Erythroblast (primary cell): ENCODE data around the gene ARMC3.
"Not testable (repeated sequence)": the region's sequence is repeated elsewhere in the genome, so short reads cannot be mapped to it uniquely, and the experiment has no call there.

Source experiments
- DNase-seq, 2 experiments: peaks; one replicate each; lab custom pipeline; 2025; lab: John Stamatoyannopoulos, UW
- GATA1 ChIP-seq: IDR thresholded peaks from 2 replicates; pipeline ENCODE4 v1.6.1; 2011; ENCODE audit warnings: low read depth, mild to moderate bottlenecking, control low read depth, low read length, moderate library complexity
- POLR2A ChIP-seq: IDR thresholded peaks from 2 replicates; pipeline ENCODE4 v1.6.1; 2011; ENCODE audit warnings: mild to moderate bottlenecking, low read length

Gene ARMC3

DNA sequence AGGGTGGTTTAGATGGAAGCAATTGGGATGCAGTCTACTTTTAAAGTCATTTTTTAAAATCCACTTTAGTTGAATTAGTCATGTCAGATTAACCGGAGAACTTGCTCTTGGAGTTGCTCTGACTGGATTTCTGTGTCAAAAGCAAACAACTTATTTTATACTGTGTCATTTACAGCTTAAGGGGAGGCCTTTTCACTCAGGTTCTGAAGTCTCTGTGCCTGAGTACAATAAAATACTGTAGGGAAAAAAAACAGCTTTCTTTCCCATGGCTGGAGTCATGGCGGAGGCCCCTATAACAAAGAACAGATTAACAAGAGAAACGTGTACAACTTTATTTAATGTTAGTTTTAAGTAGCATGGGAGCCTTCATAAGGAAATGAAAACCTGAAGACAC is 128.3 kb downstream of the ARMC3 start:
- DNase-seq, result no peak
- TF ChIP-seq GATA1 (no peak), POLR2A (no peak)

DNA sequence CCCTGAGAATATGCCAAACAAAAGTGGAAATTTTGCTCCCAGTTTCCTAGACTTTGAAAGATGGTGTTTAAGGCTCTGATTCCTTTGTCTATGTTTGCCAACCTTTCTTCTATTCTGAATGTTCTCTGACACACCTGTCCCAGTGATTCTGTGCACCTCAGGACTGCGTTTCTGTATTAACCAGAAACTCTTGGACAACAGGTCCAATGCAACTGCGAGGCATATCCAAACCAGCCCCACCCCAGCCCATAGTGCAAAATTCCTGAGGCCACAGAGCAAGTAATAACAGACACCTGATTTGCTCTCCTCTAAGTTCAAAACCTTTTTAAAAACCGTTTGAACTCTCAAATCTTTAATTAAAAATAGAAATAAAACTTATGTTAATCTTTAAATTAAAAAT is 130.5 kb downstream of the ARMC3 start:
- DNase-seq, result no peak

GRCh38 chr10:23060918-23061317 is 133.1 kb downstream of the ARMC3 start:
- DNase-seq, result no peak
- TF ChIP-seq GATA1 (no peak), POLR2A (no peak)

More for the DNA sequence above, 130.5 kb downstream of the ARMC3 start:
- TF ChIP-seq GATA1 (no peak), POLR2A (no peak)

GRCh38 chr10:23063045-23063972 is 135.5 kb downstream of the ARMC3 start:
- TF ChIP-seq POLR2A (no peak), GATA1 (no peak)

DNA sequence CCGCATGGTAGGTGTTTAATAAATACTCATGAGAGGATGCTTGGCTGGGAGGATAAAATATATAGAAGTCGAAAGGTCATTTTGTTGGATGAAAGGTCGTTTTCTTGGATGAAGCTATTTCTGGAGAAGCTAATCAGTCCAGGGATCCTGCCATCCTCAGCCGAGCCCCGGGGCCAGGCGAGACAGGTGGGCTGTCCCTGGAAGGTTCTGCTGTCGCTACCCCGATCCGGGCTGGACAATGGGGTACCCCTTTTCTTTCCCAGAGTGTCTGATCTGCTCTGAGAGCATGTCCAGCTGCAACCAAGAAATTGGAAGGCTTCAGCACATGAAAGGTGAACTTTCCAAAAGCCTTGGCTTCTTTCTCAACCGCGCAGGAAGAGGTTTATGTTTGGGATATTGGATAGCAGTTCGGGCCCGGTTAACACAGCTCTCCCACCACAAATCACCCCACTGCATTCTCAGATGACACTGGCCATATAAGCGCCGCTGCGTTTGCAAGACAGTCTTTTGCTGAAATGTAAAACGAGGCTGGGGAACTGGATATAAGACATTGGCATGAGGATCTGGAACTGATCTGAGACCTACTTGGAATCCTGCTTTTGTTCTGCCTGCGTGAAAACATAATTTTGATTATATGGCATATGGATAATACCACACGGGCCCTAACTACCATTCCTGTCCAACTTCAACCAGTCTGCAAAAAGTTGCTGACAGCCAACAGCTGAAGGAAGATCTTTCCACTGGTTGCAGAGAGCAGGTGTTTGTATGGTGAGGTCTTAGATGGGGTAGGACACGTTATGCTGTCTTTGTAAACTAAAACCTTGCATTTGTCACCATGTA is 136.3 kb downstream of the ARMC3 start:
- no peak for TF ChIP-seq GATA1
- no peak for TF ChIP-seq POLR2A
- no peak for DNase-seq

More at GRCh38 chr10:23063045-23063972, 135.5 kb downstream of the ARMC3 start:
- no peak for DNase-seq

- not testable (repeated sequence) for DNase-seq
Observed at GRCh38 chr10:23064813-23065114, 136.9 kb downstream of the ARMC3 start.

DNA sequence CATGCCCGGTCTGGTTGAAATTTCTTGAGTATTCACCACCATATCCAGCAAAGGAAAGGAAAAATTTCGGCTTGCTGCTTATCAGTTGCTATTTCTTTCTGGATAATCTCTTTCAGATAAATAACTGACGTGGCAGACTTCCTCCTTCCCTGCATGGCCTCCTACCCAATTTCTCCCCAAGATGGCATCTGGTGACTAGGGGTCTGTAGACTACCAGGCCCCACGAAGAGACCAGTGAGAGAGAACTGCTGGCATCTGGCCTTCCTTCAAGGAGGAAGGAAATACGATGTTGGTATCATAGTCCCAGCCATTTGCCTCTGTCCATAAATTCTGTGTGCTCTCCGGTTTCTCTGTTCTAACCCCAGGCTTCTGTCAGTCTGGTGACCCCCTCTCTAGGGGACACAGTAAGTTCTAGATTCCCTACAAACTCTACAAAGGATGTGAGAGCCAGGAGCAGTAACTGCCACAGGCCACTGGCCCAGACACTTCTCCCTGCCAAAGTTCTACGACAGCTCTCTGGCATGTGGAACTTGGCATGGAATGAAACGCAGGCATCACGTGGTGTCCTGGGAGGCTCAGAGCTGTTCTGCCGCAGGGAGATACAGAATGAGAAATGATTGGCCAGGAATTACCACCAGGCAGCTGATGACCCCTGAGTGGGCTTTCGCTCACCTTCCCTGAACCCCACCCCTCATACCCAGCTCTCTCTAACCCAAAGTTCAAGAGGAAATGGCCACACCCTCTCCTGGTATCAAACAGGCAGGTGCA is 137.5 kb downstream of the ARMC3 start:
- no peak for DNase-seq
- TF ChIP-seq POLR2A (no peak), GATA1 (no peak)

GRCh38 chr10:23067337-23067736 is 139.5 kb downstream of the ARMC3 start:
- no peak for DNase-seq
- TF ChIP-seq POLR2A, result no peak
- no peak for TF ChIP-seq GATA1

- DNase-seq, result peak; percentile 71 to 86
- TF ChIP-seq GATA1 (no peak), POLR2A (no peak)
Observed at GRCh38 chr10:23067939-23068775, 140.3 kb downstream of the ARMC3 start.

- no peak for DNase-seq
- no peak for TF ChIP-seq GATA1
- no peak for TF ChIP-seq POLR2A
Observed at GRCh38 chr10:23069019-23069815, 141.4 kb downstream of the ARMC3 start.

GRCh38 chr10:23070092-23070912 is 142.4 kb downstream of the ARMC3 start:
- DNase-seq, result not testable (repeated sequence)

GRCh38 chr10:23070913-23071218 is 143.0 kb downstream of the ARMC3 start:
- DNase-seq, result no peak
- TF ChIP-seq POLR2A (no peak), GATA1 (no peak)

- DNase-seq, result not testable (repeated sequence)
Observed at GRCh38 chr10:23072593-23072992, 144.7 kb downstream of the ARMC3 start.
